Adipocyte (in vitro differentiated cells): Measurements from ENCODE around the gene PRKN.

Source experiments
- DNase-seq: peaks from one replicate; pipeline ENCODE4 v3.0.0-alpha.2; 2015; ENCODE audit warnings: low read depth
- H3K27me3 ChIP-seq: replicated peaks from 2 replicates; pipeline ENCODE4 v1.7.0; 2013; ENCODE audit warnings: mild to moderate bottlenecking, low read length, moderate library complexity; ENCODE audit not compliant: control insufficient read depth, insufficient read depth
- H3K36me3 ChIP-seq: 2 replicates; pipeline ENCODE4 v1.7.0; 2013; ENCODE audit warnings: low read length, mild to moderate bottlenecking, moderate library complexity; ENCODE audit not compliant: control insufficient read depth, insufficient read depth, severe bottlenecking
- H3K4me1 ChIP-seq: 2 replicates; pipeline ENCODE4 v1.7.0; 2013; ENCODE audit warnings: mild to moderate bottlenecking, low read length, moderate library complexity; ENCODE audit not compliant: control insufficient read depth, insufficient read depth
- H3K4me3 ChIP-seq: 2 replicates; pipeline ENCODE4 v1.7.0; 2013; ENCODE audit warnings: mild to moderate bottlenecking, low read length, moderate library complexity
- H3K9ac ChIP-seq: 2 replicates; pipeline ENCODE4 v1.7.0; 2013; ENCODE audit warnings: mild to moderate bottlenecking, low read length, moderate library complexity
- H3K9me3 ChIP-seq: 2 replicates; pipeline ENCODE4 v1.7.0; 2013; ENCODE audit warnings: mild to moderate bottlenecking, low read length, moderate library complexity; ENCODE audit not compliant: control insufficient read depth

PRKN gene

DNA sequence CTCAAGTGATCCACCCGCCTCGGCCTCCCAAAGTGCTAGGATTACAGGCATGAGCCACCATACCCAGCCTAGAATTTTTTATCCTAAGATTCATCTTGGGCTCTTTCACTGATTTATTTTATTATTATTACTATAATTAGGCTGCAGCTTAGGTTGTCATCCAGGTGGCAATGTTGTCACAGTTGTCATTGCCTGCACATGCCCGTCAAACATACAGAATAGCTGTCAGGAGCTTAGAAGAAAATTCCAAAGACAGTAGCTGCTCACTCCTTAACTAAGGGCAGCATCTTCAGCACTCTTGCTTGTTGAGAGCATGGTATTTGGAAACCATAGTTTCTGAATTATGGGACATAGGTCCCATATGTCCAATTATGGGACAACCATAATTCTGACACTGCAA is 1118.8 kb downstream of the PRKN start:
- Histone ChIP-seq H3K4me3 (no peak overlapping the region), H3K27me3 (no peaks in the 10 kb centered on the region), H3K9ac (no peak overlapping the region), H3K9me3 (peaks cover 6% of the 10 kb centered on the region), H3K4me1 (no peaks in the 10 kb centered on the region), H3K36me3 (no peaks in the 10 kb centered on the region)
- no peak for DNase-seq

DNA sequence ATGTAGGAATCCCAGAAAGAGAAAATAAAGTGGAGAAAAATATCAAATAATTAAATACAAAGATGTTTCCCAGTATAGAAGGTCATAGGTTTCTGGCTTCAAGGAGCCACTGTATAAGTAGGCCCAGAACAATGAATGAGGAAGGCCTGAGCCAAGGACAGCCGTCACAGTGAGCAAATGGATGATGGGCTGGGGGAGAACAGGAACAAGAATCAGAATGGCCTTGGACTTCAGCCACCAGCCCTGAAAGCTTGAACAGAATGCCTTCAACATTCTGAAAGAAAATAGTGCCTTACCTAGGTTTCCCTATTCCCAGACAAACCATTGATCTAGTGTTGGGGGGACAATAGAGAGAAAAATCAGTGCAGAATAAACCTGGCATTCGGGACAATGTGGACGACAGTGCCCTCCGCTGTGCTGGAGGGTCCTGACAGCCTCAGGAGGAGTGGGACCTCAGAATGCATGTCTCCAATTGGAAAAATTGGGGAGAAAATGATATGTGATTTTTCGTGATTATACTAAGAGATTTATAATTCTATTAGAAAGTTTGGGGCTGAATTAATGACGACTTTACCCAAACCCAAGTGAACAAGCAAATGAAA is 1119.8 kb downstream of the PRKN start:
- DNase-seq: no peak
- H3K9me3 ChIP-seq: peaks cover 2% of the 10 kb centered on the region
- no peaks in the 10 kb centered on the region for H3K27me3 ChIP-seq
- H3K4me1 ChIP-seq: no peaks in the 10 kb centered on the region
- no peaks in the 10 kb centered on the region for H3K36me3 ChIP-seq
- H3K9ac ChIP-seq: no peak overlapping the region
- H3K4me3 ChIP-seq: no peak overlapping the region

DNA sequence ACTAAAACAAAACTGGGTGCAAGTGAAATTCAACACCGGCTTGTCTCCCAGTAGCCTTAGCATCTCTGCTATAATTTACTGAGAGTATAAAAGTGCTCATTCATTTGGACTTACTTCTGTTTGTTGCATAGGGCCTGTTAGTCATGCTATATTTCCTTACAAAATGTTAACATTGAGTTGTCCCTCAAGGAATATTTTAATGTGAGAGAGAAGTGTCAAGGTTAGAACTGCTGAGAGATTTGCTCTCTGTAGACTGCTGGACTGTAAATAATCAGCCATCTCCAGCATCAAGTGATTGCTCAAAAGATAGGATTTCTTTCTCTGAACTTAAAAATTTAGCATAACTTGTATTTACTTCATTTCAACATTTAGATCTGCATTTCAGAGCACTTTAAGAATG is 1125.2 kb downstream of the PRKN start:
- Histone ChIP-seq H3K4me3 (no peak overlapping the region), H3K9ac (no peak overlapping the region), H3K27me3 (no peaks in the 10 kb centered on the region), H3K36me3 (no peaks in the 10 kb centered on the region), H3K9me3 (no peaks in the 10 kb centered on the region), H3K4me1 (no peaks in the 10 kb centered on the region)
- no peak for DNase-seq

DNA sequence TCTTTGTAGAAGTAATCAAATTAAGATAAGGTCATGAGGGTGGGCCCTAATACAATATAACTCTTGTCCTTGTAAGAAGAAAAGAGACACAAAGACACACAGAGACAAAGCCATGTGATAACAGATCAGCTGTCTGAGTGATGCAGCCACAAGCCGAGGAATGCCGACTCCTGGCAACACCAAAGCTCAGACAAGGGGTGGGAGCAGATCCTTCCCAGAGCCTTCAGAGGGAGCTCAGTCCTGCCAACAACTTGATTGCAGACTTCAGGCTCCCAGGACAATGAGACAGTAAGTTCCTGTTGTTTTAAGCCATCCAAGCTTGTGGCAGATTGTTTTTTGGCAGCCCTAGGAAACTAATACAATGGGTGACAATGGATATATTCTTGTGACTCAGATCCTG is 1128.7 kb downstream of the PRKN start:
- no peak for DNase-seq
- Histone ChIP-seq H3K4me1 (no peaks in the 10 kb centered on the region), H3K27me3 (no peaks in the 10 kb centered on the region), H3K36me3 (no peaks in the 10 kb centered on the region), H3K9me3 (peaks cover 8% of the 10 kb centered on the region), H3K4me3 (no peak overlapping the region), H3K9ac (no peak overlapping the region)

DNA sequence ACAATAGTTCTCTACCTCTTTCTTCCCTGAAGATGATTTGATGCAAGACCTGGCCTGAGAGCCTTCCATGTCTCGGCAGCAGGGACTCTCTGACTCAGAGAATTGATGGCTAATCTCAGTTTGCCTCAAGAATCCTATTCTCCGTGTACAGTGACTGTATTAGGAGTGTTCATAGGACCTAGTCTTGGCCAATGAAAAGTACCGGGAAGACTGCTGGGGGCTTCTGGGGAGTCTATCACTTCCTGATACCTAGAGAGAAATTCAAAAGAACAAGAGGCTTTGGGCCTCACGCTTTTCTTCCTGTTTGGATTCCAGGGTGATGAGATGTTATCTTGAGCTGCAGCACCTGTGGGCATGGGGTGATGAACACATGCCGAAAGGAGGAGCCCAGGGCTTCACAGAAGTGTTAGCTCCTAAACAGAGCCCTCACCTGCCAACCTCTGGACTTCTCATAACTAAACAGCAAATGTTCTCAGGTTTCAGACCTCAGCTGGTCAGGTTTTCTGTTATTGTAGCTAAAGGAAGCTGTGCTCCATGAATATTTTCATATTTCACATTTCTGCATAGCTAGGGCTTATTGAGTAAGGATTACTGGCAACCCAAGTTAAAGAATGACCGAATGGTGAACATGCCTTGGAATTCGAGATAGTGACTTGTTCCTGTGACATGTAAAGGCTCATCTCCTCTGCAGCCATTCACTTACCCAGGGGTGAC is 1130.6 kb downstream of the PRKN start:
- Histone ChIP-seq H3K36me3 (no peaks in the 10 kb centered on the region), H3K4me3 (no peak overlapping the region), H3K4me1 (no peaks in the 10 kb centered on the region)

DNA sequence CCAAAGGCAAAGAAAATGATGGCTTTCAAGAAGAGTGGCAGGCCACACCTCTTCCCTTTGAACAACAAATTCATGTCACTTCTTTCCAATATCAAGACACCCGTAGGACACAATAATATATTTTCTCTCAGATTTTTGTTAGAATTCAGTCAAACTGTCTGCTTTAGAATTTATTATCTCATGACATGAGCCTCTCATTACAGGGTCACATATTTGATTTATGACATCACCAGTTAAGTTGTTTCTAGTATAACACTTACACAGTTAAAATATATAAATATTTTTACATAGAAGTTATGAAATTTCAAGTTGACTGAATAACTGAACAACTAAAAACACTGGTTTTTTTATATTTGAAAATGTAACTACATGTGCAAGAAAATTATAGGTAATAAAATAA is 1133.2 kb downstream of the PRKN start:
- no peaks in the 10 kb centered on the region for H3K36me3 ChIP-seq
- no peak overlapping the region for H3K9ac ChIP-seq
- no peaks in the 10 kb centered on the region for H3K27me3 ChIP-seq
- DNase-seq: no peak
- peaks cover 8% of the 10 kb centered on the region for H3K9me3 ChIP-seq
- no peak overlapping the region for H3K4me3 ChIP-seq
- no peaks in the 10 kb centered on the region for H3K4me1 ChIP-seq

More for the DNA sequence above, 1130.6 kb downstream of the PRKN start:
- peaks cover 8% of the 10 kb centered on the region for H3K9me3 ChIP-seq
- no peaks in the 10 kb centered on the region for H3K27me3 ChIP-seq
- DNase-seq: no peak
- no peak overlapping the region for H3K9ac ChIP-seq

DNA sequence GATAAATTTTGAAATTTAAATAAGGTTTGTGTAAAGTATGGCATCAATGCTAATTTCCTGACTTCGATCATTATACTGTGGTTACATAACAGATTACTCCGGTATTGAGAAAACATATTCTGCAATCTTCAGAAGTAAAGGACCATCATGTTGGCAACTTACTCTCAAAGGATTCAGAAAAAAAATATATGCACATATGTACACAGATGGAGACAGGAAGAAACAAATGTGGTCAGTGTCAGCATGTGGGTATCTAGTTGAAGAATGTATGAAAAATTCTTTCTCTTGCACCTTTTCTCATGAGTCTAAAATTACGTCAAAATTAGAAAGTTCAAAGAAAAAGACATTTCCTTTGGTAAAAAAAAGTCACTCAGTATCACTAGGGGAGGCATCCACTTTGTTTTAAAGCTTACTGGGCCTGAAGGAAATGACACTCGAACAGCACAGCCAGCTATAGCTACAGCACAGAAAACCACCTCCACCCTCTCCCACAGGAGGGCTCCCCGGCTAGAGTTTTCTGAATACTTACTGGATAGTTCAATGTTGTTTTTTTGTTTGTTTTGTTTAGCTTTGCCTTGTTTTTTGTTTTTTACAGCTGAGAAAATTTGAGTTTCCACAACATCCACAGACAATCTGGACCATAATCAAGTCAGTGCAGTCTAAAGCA is 1136.5 kb downstream of the PRKN start:
- no peaks in the 10 kb centered on the region for H3K4me1 ChIP-seq
- H3K9me3 ChIP-seq: peaks cover 8% of the 10 kb centered on the region
- no peaks in the 10 kb centered on the region for H3K27me3 ChIP-seq
- H3K9ac ChIP-seq: no peak overlapping the region
- no peak for DNase-seq
- H3K4me3 ChIP-seq: no peak overlapping the region
- H3K36me3 ChIP-seq: no peaks in the 10 kb centered on the region

DNA sequence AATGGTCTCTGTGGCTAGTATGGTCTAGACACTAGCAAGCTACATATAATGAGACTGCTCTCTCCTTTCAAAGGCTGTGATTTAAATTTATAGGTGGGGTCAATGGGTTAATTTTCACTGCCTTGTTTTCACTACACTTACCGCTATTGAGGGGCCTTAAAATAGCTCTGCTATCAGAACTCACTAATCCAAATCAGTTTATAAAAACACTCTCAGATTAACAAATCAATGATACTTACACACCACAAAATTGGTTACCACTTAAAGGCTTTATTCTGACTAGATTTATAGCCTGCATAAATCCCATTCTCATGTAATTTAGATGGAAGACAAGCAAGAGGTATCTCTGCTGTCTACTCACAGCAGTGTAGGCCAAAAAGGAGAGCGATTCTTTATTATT is 1140.7 kb downstream of the PRKN start:
- Histone ChIP-seq H3K27me3 (no peaks in the 10 kb centered on the region), H3K36me3 (no peaks in the 10 kb centered on the region), H3K4me3 (no peak overlapping the region), H3K9me3 (no peaks in the 10 kb centered on the region), H3K9ac (no peak overlapping the region), H3K4me1 (no peaks in the 10 kb centered on the region)
- no peak for DNase-seq

DNA sequence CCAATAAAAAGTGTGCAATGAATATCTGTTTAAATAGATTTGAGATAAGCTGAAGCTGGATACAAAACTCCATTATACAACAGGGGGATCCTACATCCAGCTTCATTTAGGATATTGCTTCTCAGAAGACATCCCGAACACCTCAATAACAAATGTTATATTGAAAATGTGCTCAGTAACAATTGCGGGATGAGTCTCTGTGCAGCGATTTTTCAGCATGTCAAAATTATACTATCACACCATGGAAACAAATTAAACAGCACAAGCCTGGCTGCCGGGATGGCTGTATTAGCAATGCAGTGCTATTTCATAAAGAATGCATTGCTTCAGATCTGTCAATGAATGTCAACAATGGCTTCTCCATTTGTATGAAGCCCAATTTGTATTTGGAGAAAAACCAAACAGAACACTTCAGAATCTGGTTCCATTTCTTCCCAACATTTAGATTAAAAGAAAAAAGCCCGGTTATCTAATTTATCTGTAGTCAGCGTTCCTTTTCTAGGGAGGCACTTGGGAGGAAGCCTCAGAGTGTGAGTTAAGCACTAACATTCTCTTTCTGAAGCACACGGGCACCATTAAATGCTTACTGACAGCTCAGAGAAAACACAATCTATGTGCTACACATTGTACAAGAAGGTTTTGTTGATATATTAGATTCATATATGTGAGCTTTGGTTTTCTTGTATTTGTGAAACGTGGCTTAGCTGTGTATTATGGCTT is 1142.8 kb downstream of the PRKN start:
- no peaks in the 10 kb centered on the region for H3K4me1 ChIP-seq
- no peak overlapping the region for H3K4me3 ChIP-seq
- no peaks in the 10 kb centered on the region for H3K9me3 ChIP-seq
- no peak overlapping the region for H3K9ac ChIP-seq
- no peaks in the 10 kb centered on the region for H3K27me3 ChIP-seq
- DNase-seq: no peak
- no peaks in the 10 kb centered on the region for H3K36me3 ChIP-seq

DNA sequence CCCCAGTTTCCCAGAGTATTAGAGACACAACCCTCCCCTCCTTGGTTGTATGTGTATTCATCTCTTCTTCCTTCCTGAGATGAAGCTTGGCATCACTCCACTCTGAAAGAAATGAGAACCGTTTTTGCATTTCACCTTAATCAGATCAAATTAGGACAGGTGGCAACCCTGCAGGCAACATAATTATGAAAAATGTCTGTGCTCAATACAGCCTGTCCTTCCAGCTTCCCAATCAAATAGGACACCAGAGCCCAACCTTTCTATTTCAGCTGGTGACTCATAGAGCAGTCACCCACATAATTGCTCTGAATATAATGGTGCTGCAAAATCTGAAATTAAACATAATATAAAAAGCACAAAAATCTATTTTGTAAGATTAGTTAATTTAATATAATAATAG is 1143.5 kb downstream of the PRKN start:
- no peak overlapping the region for H3K4me3 ChIP-seq
- H3K9me3 ChIP-seq: no peaks in the 10 kb centered on the region
- no peaks in the 10 kb centered on the region for H3K27me3 ChIP-seq
- no peak overlapping the region for H3K9ac ChIP-seq
- H3K4me1 ChIP-seq: no peaks in the 10 kb centered on the region
- H3K36me3 ChIP-seq: no peaks in the 10 kb centered on the region
- DNase-seq: no peak

DNA sequence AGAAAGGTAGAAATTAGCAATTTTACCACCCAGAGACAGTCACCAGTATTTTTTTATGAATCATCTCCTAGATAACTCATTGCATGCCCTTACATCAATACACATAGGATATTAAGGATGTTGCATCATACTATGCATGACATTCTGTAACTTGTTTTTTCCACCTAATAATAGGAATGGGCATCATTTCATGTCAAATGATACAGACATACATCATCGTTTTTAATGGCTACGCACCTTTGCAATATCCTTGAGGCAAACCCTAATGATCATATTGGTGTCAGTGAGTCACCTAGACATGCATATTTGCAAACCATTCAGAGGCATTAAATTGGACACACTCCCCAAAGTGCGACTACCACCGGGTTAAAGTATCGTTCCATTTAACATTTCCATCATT is 1144.0 kb downstream of the PRKN start:
- Histone ChIP-seq H3K4me1 (no peaks in the 10 kb centered on the region), H3K36me3 (no peaks in the 10 kb centered on the region), H3K4me3 (no peak overlapping the region), H3K9ac (no peak overlapping the region), H3K9me3 (no peaks in the 10 kb centered on the region), H3K27me3 (no peaks in the 10 kb centered on the region)
- no peak for DNase-seq
